D721Med (cell line): ENCODE data around the gene THPO.

Experiments
- DNase-seq: peaks from one replicate; pipeline ENCODE4 v3.0.0; 2011; ENCODE audit warnings: low spot score; ENCODE audit not compliant: insufficient read length
- FAIRE-seq: peaks from 2 replicates; lab custom pipeline; 2011; peaks lifted over from hg19 to GRCh38; lab: Jason Lieb, UNC
- TF ChIP-seq, protein P1 (sequence below): IDR thresholded peaks from 2 replicates; pipeline ENCODE4 v1.5.1; 2012; ENCODE audit warnings: mild to moderate bottlenecking, control low read depth; ENCODE audit not compliant: insufficient read depth; ENCODE audit errors: missing control alignments

THPO gene

DNA sequence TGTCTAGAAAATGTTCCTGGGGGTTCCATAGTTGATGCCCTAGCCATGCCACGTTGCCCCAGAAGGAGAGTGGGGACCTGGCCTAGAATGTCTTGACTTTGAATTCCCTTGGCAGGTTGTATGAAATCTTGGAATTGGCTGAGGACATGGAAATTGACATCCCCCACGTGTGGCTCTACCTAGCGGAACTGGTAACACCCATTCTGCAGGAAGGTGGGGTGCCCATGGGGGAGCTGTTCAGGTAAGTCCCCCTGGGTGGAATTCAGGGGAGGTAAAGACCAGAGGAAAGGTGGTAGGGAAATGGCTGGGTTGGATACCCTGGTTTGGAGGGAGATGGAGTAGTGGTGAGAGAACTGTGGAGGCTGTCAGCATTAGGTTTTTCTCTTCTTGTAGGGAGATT lies 49.5 kb downstream of the THPO start:
- DNase-seq, result peak; percentile 21
- TF ChIP-seq, protein P1, sequence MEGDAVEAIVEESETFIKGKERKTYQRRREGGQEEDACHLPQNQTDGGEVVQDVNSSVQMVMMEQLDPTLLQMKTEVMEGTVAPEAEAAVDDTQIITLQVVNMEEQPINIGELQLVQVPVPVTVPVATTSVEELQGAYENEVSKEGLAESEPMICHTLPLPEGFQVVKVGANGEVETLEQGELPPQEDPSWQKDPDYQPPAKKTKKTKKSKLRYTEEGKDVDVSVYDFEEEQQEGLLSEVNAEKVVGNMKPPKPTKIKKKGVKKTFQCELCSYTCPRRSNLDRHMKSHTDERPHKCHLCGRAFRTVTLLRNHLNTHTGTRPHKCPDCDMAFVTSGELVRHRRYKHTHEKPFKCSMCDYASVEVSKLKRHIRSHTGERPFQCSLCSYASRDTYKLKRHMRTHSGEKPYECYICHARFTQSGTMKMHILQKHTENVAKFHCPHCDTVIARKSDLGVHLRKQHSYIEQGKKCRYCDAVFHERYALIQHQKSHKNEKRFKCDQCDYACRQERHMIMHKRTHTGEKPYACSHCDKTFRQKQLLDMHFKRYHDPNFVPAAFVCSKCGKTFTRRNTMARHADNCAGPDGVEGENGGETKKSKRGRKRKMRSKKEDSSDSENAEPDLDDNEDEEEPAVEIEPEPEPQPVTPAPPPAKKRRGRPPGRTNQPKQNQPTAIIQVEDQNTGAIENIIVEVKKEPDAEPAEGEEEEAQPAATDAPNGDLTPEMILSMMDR, result no peak
- FAIRE-seq, result no peak

DNA sequence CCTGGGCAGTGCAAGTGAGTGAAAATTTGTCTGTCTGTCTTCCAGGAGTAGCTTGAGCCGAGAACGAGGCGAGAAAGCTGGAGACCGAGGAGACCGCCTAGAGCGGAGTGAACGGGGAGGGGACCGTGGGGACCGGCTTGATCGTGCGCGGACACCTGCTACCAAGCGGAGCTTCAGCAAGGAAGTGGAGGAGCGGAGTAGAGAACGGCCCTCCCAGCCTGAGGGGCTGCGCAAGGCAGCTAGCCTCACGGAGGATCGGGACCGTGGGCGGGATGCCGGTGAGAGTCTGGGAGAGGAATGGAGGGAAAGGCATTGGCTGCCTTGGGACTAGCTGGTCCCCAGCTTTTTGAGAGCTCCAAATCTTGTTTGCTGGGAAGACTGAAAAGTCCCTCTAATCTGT lies 50.8 kb downstream of the THPO start:
- FAIRE-seq, result no peak
- DNase-seq, result no peak
- TF ChIP-seq, protein P1, result no peak

DNA sequence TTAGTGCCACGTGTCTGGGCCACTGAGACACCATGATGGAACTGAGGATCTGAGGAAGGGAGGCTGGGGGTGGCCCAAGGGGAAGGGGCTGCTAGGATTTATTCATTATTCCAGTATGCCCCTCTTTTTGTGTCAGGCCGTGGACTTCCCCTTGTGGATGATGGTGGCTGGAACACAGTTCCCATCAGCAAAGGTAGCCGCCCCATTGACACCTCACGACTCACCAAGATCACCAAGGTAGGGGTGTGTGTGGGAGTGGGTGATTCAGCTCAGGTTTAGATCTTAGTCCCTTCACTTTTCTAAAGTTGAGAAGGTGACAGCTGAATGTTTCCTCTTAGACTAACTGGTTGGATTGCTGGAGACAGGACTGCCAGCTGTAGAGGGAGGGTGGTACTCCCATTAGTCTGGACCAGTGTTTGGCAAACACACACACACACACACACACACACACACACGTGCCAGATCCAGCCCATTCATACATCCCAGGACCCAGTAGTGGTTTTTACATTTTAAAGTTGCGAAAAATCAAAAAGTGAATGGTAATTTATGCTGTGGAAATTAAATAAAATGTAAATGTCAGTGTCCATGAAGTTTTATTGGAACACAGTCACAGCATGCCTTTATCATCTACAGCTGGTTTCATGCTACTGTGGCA lies 52.2 kb downstream of the THPO start:
- TF ChIP-seq, protein P1, result no peak
- FAIRE-seq (no peak), DNase-seq (peak; percentile 10)

DNA sequence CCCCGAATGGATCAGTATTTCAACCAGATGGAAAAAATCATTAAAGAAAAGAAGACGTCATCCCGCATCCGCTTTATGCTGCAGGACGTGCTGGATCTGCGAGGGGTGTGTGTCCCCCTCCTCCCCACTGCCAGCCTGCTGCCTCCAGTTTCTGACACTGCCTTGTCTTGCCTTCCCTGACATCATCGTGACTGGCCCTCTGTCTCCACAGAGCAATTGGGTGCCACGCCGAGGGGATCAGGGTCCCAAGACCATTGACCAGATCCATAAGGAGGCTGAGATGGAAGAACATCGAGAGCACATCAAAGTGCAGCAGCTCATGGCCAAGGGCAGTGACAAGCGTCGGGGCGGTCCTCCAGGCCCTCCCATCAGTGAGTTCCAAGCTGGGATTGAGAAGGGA lies 52.7 kb downstream of the THPO start:
- TF ChIP-seq, protein P1, result no peak
- DNase-seq (peak; percentile 5), FAIRE-seq (no peak)

DNA sequence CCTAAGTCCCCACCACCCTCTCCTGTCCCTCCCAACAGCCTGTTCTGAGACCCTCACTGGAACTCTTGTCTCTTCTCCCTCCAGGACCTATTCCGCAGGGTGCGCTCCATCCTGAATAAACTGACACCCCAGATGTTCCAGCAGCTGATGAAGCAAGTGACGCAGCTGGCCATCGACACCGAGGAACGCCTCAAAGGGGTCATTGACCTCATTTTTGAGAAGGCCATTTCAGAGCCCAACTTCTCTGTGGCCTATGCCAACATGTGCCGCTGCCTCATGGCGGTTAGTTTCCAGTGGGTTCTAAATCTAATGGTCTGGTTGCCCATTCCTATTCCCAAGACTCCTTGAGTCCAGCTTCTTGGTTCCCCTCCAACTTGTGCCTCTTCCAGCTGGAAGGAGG lies 54.3 kb downstream of the THPO start:
- no peak for FAIRE-seq

DNA sequence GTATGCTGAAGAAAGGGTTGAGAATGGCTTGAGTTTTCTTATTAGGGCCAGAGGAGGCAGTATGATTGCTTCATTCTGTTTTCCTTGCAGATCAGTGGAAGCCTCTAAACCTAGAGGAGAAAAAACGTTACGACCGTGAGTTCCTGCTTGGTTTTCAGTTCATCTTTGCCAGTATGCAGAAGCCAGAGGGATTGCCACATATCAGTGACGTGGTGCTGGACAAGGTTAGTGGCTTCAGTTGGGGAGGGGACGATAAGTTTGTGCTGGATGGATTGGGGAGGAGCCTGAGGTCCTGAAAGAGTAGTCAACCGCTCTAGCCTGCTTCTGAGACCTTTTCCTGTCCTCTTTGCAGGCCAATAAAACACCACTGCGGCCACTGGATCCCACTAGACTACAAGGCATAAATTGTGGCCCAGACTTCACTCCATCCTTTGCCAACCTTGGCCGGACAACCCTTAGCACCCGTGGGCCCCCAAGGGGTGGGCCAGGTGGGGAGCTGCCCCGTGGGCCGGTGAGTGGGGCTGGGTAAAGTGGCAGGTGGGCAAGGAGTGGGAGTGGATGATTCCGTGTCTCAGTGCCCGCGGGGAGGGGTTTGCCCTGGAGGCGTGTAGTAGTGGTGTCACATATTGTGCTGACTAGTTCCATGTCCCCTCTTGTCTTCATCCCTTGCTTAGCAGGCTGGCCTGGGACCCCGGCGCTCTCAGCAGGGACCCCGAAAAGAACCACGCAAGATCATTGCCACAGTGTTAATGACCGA lies 55.1 kb downstream of the THPO start:
- FAIRE-seq, result no peak
- peak; percentile 5 for DNase-seq
- TF ChIP-seq, protein P1, result no peak

More for the DNA sequence above, 54.3 kb downstream of the THPO start:
- no peak for DNase-seq
- TF ChIP-seq, protein P1, result no peak
